HL-60 (cell line): Measurements from ENCODE around the gene CHI3L2.

Experiments used
- GABPA ChIP-seq: IDR thresholded peaks from 2 replicates; pipeline ENCODE4 v1.6.1; 2012; ENCODE audit warnings: low read depth
- POLR2AphosphoS5 ChIP-seq: IDR thresholded peaks from 2 replicates; pipeline ENCODE4 v1.6.1; 2012; ENCODE audit warnings: low read depth
- SPI1 ChIP-seq: IDR thresholded peaks from 2 replicates; pipeline ENCODE4 v1.6.1; 2012; ENCODE audit warnings: low read depth, mild to moderate bottlenecking, borderline replicate concordance
- TF ChIP-seq, protein P1 (sequence below): IDR thresholded peaks from one replicate; pipeline ENCODE4 v1.5.1; 2011; ENCODE audit warnings: low read length, control low read depth, inconsistent platforms; ENCODE audit not compliant: insufficient read depth
- TF ChIP-seq, protein P2 (sequence below): IDR thresholded peaks from 2 replicates; pipeline ENCODE4 v1.6.1; 2012; ENCODE audit warnings: low read depth; ENCODE audit not compliant: insufficient replicate concordance

DNA sequence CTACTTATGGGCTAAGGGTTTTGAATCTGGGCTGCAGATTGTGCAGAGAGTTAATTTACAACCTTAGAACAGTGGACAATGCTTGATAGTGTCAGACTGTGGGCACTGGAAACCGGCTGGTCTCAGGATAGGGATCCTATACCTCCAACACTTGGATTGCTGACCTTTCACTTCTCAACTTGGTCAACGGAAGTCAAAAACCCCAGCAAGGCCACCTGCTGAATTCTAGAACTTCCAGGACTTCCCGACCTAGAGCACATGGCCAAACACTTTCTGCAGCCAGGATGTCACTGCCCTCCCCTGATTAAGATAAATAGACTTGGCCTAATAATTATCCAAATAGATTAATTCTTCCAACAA, 26.7 kb upstream of the CHI3L2 start:
- TF ChIP-seq, protein P1, sequence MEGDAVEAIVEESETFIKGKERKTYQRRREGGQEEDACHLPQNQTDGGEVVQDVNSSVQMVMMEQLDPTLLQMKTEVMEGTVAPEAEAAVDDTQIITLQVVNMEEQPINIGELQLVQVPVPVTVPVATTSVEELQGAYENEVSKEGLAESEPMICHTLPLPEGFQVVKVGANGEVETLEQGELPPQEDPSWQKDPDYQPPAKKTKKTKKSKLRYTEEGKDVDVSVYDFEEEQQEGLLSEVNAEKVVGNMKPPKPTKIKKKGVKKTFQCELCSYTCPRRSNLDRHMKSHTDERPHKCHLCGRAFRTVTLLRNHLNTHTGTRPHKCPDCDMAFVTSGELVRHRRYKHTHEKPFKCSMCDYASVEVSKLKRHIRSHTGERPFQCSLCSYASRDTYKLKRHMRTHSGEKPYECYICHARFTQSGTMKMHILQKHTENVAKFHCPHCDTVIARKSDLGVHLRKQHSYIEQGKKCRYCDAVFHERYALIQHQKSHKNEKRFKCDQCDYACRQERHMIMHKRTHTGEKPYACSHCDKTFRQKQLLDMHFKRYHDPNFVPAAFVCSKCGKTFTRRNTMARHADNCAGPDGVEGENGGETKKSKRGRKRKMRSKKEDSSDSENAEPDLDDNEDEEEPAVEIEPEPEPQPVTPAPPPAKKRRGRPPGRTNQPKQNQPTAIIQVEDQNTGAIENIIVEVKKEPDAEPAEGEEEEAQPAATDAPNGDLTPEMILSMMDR: no peak
- no peak for TF ChIP-seq SPI1
- TF ChIP-seq POLR2AphosphoS5: no peak
- TF ChIP-seq GABPA: no peak
- TF ChIP-seq, protein P2, sequence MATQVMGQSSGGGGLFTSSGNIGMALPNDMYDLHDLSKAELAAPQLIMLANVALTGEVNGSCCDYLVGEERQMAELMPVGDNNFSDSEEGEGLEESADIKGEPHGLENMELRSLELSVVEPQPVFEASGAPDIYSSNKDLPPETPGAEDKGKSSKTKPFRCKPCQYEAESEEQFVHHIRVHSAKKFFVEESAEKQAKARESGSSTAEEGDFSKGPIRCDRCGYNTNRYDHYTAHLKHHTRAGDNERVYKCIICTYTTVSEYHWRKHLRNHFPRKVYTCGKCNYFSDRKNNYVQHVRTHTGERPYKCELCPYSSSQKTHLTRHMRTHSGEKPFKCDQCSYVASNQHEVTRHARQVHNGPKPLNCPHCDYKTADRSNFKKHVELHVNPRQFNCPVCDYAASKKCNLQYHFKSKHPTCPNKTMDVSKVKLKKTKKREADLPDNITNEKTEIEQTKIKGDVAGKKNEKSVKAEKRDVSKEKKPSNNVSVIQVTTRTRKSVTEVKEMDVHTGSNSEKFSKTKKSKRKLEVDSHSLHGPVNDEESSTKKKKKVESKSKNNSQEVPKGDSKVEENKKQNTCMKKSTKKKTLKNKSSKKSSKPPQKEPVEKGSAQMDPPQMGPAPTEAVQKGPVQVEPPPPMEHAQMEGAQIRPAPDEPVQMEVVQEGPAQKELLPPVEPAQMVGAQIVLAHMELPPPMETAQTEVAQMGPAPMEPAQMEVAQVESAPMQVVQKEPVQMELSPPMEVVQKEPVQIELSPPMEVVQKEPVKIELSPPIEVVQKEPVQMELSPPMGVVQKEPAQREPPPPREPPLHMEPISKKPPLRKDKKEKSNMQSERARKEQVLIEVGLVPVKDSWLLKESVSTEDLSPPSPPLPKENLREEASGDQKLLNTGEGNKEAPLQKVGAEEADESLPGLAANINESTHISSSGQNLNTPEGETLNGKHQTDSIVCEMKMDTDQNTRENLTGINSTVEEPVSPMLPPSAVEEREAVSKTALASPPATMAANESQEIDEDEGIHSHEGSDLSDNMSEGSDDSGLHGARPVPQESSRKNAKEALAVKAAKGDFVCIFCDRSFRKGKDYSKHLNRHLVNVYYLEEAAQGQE: no peak
